ENCODE measurements around the gene TBPL2.

- TF ChIP-seq CTCF (IDR thresholded peaks at IDR 0.05; ENCODE audit: poor library complexity), result no peak
- no peak for TF ChIP-seq EZH2 (IDR thresholded peaks at IDR 0.05; ENCODE audit: borderline replicate concordance)
- no peak for TF ChIP-seq EZH2phosphoT487 (IDR thresholded peaks at IDR 0.05; ENCODE audit: low read depth, severe bottlenecking, unreplicated experiment)
These were observed 11.0 kb upstream of the TBPL2 start for GRCh38 chr14:55451398-55451797.
